Measurements from ENCODE around the gene ETS2. TPM values are rescaled to one million over a fixed set of nuclear protein-coding genes. Genes with fewer than 3 reads are reported as not detected.
"Not testable (repeated sequence)": the region's sequence is repeated elsewhere in the genome, so short reads cannot be mapped to it uniquely, and the experiment has no call there.

Gene ETS2
- total RNA-seq, 1 experiment from 2014 or later: 132 TPM

- POLR2A ChIA-PET; H3K36me3 ChIP-seq (ENCODE audit: control insufficient read depth, insufficient read depth, low read length); BruUV-seq (replicated peaks); in situ Hi-C loops (cut with HindIII; ENCODE audit: low pct_unique_long_range_greater_than_20kb, low sequenced_read_pairs); H3K27me3 ChIP-seq (ENCODE audit: control insufficient read depth, insufficient read depth, low read length); ATAC-seq; H3K4me1 ChIP-seq (ENCODE audit: control insufficient read depth, insufficient read depth, low read length); intact Hi-C loops (cut with micrococcal nuclease; ENCODE audit: unreplicated experiment); CTCF ChIA-PET; DNase-seq (ENCODE audit: low read depth, low spot score); H3K4me3 ChIP-seq (ENCODE audit: low read depth in 2 of 2, low read length in 2 of 2); H3K27ac ChIP-seq (ENCODE audit: low read length); H3K9me3 ChIP-seq (ENCODE audit: control insufficient read depth, insufficient read depth, low read depth, low read length): not testable (repeated sequence)
These were observed 39.6 kb downstream of the ETS2 start for GRCh38 chr21:38845374-38845773.

DNA sequence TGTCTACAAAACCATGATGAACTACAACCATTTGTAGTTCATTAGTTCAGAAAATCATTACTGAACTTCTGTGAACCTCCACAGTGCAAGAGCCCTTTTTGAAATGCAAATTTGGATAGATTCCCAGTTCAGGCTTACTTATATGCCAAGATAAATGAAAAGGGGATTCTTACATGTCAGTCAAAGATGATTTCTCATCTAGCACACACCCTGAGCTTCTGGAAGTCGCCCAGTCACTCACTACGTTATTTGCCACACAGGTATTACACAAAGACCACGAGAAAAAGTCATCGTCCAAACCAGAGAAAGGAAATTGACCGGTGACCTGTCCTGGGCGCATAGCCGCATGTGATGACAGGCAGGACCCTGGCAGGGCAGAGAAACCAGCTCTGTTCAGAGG lies 41.8 kb downstream of the ETS2 start:
- DNase-seq (ENCODE audit: low read depth, low spot score): no peak
- POLR2A ChIA-PET: no interaction called here
- intact Hi-C loops (cut with micrococcal nuclease; ENCODE audit: unreplicated experiment) (no loop called here), in situ Hi-C loops (cut with HindIII; ENCODE audit: low pct_unique_long_range_greater_than_20kb, low sequenced_read_pairs) (no loop called here)
- H3K9me3 ChIP-seq (ENCODE audit: control insufficient read depth, insufficient read depth, low read depth, low read length): no peaks in the 10 kb centered on the region
- no peak overlapping the region for H3K4me3 ChIP-seq (ENCODE audit: low read depth in 2 of 2, low read length in 2 of 2)
- H3K36me3 ChIP-seq (ENCODE audit: control insufficient read depth, insufficient read depth, low read length): no peaks in the 10 kb centered on the region
- no peak for ATAC-seq
- CTCF ChIA-PET: no interaction called here
- TF ChIP-seq REST (IDR thresholded peaks at IDR 0.05; ENCODE audit: insufficient read depth in 1 of 2, low read depth in 2 of 2, low read length in 1 of 2) (no peak), TCF7L2 (IDR thresholded peaks at IDR 0.05; ENCODE audit: low read depth, low read length) (no peak), SIN3A (IDR thresholded peaks at IDR 0.05; ENCODE audit: borderline replicate concordance, insufficient read depth, low read depth, low read length) (no peak), POLR2AphosphoS5 (IDR thresholded peaks at IDR 0.05; ENCODE audit: low read depth, low read length) (no peak)
- TF ChIP-seq, protein P1, sequence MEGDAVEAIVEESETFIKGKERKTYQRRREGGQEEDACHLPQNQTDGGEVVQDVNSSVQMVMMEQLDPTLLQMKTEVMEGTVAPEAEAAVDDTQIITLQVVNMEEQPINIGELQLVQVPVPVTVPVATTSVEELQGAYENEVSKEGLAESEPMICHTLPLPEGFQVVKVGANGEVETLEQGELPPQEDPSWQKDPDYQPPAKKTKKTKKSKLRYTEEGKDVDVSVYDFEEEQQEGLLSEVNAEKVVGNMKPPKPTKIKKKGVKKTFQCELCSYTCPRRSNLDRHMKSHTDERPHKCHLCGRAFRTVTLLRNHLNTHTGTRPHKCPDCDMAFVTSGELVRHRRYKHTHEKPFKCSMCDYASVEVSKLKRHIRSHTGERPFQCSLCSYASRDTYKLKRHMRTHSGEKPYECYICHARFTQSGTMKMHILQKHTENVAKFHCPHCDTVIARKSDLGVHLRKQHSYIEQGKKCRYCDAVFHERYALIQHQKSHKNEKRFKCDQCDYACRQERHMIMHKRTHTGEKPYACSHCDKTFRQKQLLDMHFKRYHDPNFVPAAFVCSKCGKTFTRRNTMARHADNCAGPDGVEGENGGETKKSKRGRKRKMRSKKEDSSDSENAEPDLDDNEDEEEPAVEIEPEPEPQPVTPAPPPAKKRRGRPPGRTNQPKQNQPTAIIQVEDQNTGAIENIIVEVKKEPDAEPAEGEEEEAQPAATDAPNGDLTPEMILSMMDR (IDR thresholded peaks at IDR 0.05): no peak
- H3K27ac ChIP-seq (ENCODE audit: low read length): no peak overlapping the region
- H3K27me3 ChIP-seq (ENCODE audit: control insufficient read depth, insufficient read depth, low read length): no peaks in the 10 kb centered on the region
- no TSS peak for BruUV-seq (replicated peaks)
- no peaks in the 10 kb centered on the region for H3K4me1 ChIP-seq (ENCODE audit: control insufficient read depth, insufficient read depth, low read length)

GRCh38 chr21:38848187-38848609 lies 42.5 kb downstream of the ETS2 start:
- H3K27me3 ChIP-seq (ENCODE audit: control insufficient read depth, insufficient read depth, low read length): no peaks in the 10 kb centered on the region
- ATAC-seq (no peak), DNase-seq (ENCODE audit: low read depth, low spot score) (no peak)
- no peaks in the 10 kb centered on the region for H3K4me1 ChIP-seq (ENCODE audit: control insufficient read depth, insufficient read depth, low read length)
- intact Hi-C loops (cut with micrococcal nuclease; ENCODE audit: unreplicated experiment) (no loop called here), in situ Hi-C loops (cut with HindIII; ENCODE audit: low pct_unique_long_range_greater_than_20kb, low sequenced_read_pairs) (no loop called here)
- H3K9me3 ChIP-seq (ENCODE audit: control insufficient read depth, insufficient read depth, low read depth, low read length): no peaks in the 10 kb centered on the region
- H3K27ac ChIP-seq (ENCODE audit: low read length): no peak overlapping the region
- H3K36me3 ChIP-seq (ENCODE audit: control insufficient read depth, insufficient read depth, low read length): no peaks in the 10 kb centered on the region
- ChIA-PET POLR2A (no interaction called here), CTCF (no interaction called here)
- no peak overlapping the region for H3K4me3 ChIP-seq (ENCODE audit: low read depth in 2 of 2, low read length in 2 of 2)
- TF ChIP-seq, protein P1 (IDR thresholded peaks at IDR 0.05): no peak
- no peak for TF ChIP-seq POLR2AphosphoS5 (IDR thresholded peaks at IDR 0.05; ENCODE audit: low read depth, low read length)
- no peak for TF ChIP-seq SIN3A (IDR thresholded peaks at IDR 0.05; ENCODE audit: borderline replicate concordance, insufficient read depth, low read depth, low read length)
- no peak for TF ChIP-seq TCF7L2 (IDR thresholded peaks at IDR 0.05; ENCODE audit: low read depth, low read length)
- TF ChIP-seq REST (IDR thresholded peaks at IDR 0.05; ENCODE audit: insufficient read depth in 1 of 2, low read depth in 2 of 2, low read length in 1 of 2): no peak
- no TSS peak for BruUV-seq (replicated peaks)
